Amniotic stem cell (primary cell): Measurements from ENCODE around the gene TMA7.
"Not testable (repeated sequence)": the region's sequence is repeated elsewhere in the genome, so short reads cannot be mapped to it uniquely, and the experiment has no call there.

Source experiments
- DNase-seq: peaks from one replicate; lab custom pipeline; 2025; lab: John Stamatoyannopoulos, UW

TMA7 gene

GRCh38 chr3:48468329-48468731 lies 28.3 kb downstream of the TMA7 start:
- DNase-seq: no peak

- DNase-seq: no peak
These were observed 29.2 kb downstream of the TMA7 start for GRCh38 chr3:48469046-48469915.

GRCh38 chr3:48470286-48470685 lies 30.2 kb downstream of the TMA7 start:
- DNase-seq: no peak

GRCh38 chr3:48472673-48472922 lies 32.5 kb downstream of the TMA7 start:
- peak; percentile 53 for DNase-seq

- peak; percentile 92 for DNase-seq
These were observed 33.0 kb downstream of the TMA7 start for GRCh38 chr3:48472923-48473616.

- DNase-seq: no peak
These were observed 33.5 kb downstream of the TMA7 start for GRCh38 chr3:48473617-48473952.

GRCh38 chr3:48474031-48474430 lies 34.0 kb downstream of the TMA7 start:
- DNase-seq: not testable (repeated sequence)

GRCh38 chr3:48474619-48475018 lies 34.6 kb downstream of the TMA7 start:
- no peak for DNase-seq

GRCh38 chr3:48475188-48475587 lies 35.1 kb downstream of the TMA7 start:
- no peak for DNase-seq

- DNase-seq: no peak
These were observed 36.5 kb downstream of the TMA7 start for GRCh38 chr3:48476426-48477053.

- DNase-seq: no peak
These were observed 38.0 kb downstream of the TMA7 start for GRCh38 chr3:48477959-48478520.

- no peak for DNase-seq
These were observed 38.8 kb downstream of the TMA7 start for GRCh38 chr3:48478626-48479555.

GRCh38 chr3:48480891-48481290 lies 40.8 kb downstream of the TMA7 start:
- not testable (repeated sequence) for DNase-seq

- not testable (repeated sequence) for DNase-seq
These were observed 42.8 kb downstream of the TMA7 start for GRCh38 chr3:48482822-48483221.

GRCh38 chr3:48486952-48487351 lies 46.9 kb downstream of the TMA7 start:
- DNase-seq: no peak

- DNase-seq: no peak
These were observed 52.6 kb downstream of the TMA7 start for GRCh38 chr3:48492461-48493202.

GRCh38 chr3:48493203-48493501 lies 53.1 kb downstream of the TMA7 start:
- DNase-seq: no peak
